ENCODE measurements around the gene INS.

The INS gene

DNA sequence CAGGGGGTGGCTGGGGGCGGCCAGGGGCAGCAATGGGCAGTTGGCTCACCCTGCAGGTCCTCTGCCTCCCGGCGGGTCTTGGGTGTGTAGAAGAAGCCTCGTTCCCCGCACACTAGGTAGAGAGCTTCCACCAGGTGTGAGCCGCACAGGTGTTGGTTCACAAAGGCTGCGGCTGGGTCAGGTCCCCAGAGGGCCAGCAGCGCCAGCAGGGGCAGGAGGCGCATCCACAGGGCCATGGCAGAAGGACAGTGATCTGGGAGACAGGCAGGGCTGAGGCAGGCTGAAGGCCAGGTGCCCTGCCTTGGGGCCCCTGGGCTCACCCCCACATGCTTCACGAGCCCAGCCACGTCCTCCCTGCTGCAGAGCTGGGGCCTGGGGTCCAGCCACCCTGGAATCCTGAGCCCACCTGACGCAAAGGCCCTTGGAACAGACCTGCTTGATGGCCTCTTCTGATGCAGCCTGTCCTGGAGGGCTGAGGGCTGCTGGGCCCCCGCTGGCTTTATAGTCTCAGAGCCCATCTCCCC lies at the start of gene INS:
INS (minus strand) TSS at position 474 of the 524 bp plus-strand sequence; CDS start at position 236, 238 bp downstream.
- no peak for FAIRE-seq

DNA sequence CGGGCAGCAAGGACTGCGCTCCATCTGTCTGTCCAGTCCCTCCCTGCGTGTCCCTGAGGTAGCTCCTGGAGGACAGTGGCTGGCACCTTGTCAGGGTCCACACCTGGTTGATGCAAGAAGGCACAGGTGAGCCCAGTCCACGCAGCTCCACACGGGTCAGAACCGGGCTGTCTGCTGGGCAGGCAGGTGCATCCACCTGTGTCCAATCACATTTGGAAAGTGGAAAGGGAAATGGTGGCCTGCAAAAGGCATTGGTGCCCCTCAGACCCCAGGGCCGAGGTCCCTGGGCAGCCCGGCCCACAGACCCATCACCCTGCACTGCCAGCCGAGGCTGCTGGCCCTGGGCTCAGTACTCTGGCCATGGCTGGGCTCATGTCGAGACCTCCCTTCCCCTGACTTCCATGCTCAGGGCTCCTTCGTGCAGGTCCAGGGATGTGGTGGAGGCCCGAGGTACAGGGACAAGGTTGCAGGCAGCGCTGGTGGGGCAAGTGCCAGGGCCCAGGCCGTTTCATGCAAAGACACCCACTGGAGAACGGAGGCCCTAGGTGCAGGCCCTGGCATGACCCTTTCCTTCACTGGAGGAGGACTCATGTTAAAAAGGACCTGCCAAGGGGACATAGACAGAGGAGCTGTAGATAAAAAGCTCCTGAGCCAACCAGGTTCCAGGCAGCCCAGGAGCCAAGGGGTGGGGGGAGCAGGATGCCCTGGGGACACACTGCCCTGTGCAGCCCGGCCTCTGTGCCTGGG lies 49.5 kb upstream of the INS start:
- FAIRE-seq: no peak

DNA sequence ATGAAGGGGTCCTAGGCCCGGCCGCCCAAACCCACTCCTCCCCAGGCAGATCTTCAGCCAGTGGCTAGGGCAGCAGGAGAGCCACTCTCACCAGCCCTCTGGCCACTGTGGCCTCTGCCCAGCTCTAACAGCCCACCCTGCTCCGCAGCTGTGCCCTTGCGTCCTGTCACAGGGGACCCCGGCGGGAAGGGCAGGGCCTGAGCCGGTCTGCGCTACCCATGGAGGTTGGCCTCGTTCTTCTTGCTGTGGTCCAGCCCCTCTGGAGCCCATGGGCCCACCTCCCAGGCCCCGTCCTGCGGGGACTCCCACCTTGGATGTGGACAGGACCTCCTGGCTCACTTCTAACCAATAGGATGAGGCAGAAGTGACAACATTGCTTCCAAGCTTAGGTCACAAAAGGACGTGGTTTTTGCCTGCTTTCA lies 48.9 kb upstream of the INS start:
- no peak for FAIRE-seq

DNA sequence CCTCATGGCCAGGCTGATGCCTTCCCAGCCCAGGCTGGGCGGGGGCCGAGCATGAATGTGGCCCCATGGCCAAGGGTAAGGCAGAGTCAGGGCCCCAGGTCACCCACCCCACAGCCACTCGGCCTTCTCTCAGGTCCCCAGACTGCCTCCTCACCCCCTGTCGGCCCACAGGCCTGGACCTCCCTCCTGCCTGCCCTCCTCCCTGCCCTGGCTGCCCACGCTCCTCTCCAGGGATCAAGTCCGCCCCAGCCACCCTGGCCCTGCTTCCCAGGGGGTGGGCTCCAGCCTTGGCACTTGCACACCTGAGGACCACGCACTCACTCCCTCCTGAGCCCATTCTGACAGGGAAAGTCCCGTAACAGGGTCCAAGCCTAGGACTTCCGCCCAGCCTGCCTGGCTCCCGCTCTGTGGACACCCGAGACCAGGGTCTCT lies 48.4 kb upstream of the INS start:
- no peak for FAIRE-seq

DNA sequence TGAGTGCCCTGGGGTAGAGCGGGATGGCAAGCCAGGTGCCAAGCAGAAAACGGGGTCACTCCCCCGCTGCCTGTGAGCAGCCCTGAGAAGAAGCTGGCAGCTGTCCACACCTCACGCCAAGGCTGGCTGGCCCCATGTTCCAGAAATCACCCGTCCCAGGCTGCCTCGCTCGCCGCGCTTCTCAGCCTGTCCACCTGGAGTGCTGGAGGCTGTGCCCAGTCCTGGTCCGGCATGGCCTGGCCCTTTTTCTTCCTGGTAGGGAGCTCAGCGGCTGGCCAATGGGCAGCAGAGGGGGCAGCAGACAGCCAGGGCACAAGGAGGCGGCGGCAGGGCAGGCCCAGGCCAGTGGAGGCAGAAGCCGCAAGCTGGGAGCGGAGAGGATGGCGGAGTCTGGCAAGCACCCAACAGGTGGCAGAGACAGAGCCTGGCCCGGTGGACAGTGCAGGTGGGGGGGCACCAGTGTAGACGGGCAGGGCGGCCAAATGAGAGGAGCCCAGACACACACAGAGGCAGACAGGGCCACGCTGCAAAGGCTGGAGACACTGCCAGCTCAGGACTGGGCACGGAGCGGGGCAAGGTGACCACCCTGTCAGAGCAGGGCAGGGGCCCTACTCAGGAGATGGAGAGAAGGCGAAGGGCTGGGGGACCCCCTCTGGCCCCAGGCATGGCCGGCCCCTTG lies 47.8 kb upstream of the INS start:
- FAIRE-seq: no peak

DNA sequence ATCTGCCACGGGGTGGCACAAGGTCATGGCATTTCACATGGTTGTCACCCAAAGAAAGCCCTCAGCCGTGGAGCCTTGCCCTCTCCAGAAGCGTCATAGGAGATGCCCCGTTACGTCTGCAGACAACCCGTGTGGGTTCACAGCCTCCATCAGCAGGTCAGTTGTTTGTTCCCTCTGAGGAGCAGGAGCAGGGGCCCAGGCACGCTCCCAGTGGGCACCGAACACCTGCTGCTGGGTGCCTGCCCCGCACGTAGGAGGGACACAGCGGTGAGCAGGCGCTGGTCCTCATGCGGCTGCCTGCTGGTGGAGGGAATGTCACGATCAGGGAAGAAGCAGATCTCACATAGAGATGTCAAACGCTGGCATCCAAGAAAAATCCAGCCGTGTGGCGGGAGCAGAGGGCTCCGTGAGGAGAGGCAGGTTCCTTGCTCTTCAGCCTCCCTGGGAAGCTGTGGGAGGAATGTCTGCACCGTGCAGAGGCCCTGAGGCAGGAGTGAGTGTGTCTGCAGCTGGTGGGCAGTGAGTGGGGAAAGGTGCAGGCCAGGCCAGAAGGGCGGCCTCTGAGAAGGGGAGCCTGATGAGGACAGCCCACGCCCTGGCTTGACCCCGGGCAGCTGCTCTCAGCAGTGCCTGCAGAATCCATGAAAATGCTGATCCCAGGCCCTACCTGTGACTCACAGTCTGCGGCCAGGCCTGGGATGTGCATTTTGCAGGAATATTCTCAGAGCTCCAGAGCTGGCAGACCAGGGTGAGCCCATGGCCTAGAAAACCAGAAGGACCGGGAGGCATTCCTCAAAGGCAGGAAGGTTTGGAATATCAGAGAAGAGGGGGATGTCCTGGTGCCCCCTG lies 47.0 kb upstream of the INS start:
- FAIRE-seq: no peak

DNA sequence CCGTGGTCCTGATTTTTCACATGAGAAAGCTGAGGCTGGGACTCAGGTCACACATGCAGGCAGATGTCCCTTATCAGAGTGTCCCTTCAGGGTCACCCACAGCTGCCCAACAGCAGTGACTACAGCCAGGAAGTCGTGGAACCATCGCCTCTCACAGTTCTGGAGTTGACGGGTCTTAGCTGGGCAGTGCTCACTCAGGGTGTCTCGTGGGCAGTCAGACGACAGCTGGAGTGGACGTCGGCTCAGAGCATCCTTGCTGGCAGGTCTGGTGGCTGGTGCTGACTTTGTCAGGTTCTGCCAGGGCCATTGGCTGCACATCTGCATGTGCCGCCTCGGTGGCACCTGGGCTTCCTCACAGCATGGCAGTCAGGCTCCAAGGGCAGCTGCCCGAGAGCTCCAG lies 46.2 kb upstream of the INS start:
- no peak for FAIRE-seq

DNA sequence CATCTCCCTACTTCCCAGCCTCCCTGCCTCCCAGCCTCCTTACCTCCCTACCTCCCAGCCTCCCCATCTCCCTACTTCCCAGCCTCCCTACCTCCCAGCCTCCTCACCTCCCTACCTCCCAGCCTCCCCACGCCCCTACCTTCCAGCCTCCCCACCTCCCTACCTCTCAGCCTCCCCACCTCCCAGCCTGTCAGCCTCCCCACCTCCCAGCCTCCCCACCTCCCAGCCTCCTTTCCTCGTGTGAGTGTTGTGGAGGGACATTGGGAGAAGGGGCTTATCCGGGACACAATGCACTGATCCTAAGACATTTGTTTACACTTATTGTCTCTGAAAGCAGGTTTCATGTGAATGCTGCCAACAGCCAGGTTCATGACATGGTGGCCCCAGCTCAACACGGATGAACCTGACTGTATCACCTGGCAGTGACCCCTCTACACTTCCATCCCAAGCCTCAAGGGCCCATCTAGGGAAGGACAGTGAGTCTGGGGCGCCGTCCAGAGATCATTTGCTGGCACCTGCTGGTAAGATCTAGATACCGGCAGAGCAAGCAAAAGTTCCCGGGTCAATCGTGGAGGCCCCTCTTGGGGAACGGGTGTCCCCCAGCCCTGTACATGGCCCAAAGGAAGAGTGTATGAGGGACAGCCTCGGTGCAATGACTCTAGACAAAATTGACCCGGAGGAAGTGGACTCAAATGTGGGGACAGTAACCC lies 45.1 kb upstream of the INS start:
- FAIRE-seq: no peak

DNA sequence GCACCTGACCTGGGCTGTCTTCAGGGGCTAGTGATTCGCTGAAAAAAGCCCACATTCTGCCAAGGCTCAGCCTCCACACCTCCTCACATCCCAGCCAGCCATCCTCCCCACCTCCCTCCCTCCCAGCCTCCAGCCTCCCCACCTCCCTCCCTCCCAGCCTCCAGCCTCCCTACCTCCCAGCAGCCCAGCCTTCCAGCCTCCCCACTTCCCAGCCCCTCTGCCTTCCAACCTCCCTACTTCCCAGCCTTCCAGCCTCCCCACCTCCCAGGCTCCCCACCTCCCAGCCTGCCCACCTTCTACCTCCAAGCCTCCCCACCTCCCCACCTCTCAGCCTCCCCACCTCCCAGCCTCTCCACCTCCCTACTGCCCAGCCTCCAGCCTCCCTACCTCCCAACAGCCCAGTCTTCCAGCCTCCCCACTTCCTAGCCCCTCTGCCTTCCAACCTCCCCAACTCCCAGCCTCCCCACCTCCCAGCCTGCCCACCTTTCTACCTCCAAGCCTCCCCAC lies 44.3 kb upstream of the INS start:
- no peak for FAIRE-seq

DNA sequence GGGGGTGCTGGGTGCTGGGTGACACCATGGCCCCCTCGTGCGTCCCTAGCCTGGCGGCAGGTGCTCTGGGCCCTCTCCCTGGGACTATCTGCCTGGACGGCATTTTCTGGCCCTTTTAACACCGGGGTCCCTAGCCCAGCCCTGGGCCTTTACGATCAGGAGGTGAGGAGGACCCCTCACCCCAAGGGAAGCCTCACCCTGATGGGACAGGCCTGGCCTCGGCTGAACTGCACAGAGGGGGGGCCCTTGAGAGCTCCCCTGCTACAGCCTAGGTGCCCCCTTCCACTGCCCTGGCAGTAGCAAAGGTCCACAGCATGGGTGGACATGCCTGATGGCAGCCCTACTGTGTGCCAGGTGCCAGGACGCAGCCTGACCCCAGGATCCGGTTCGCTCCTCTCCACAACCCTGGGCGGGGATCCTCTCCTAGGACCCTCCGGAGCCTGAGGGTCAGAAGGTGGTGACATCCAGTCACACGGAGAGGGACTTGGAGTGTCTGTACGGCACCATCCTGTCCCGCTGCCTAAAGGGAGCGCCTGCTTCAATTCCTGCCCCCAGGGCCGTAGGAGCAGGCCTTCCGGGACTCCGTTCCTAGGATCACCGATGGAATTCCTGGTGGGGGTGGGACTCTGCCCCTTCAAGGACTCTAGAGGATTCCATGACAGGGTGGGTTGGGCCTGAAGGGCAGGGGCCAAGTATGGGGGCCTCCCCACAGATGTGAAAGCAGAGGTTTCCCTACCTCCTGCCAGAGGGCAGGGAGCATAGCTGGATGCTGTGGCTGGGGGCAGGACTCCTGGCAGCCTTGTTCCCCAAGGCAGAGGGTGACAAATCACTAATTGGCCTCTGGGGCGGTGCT lies 43.6 kb upstream of the INS start:
- FAIRE-seq: no peak

DNA sequence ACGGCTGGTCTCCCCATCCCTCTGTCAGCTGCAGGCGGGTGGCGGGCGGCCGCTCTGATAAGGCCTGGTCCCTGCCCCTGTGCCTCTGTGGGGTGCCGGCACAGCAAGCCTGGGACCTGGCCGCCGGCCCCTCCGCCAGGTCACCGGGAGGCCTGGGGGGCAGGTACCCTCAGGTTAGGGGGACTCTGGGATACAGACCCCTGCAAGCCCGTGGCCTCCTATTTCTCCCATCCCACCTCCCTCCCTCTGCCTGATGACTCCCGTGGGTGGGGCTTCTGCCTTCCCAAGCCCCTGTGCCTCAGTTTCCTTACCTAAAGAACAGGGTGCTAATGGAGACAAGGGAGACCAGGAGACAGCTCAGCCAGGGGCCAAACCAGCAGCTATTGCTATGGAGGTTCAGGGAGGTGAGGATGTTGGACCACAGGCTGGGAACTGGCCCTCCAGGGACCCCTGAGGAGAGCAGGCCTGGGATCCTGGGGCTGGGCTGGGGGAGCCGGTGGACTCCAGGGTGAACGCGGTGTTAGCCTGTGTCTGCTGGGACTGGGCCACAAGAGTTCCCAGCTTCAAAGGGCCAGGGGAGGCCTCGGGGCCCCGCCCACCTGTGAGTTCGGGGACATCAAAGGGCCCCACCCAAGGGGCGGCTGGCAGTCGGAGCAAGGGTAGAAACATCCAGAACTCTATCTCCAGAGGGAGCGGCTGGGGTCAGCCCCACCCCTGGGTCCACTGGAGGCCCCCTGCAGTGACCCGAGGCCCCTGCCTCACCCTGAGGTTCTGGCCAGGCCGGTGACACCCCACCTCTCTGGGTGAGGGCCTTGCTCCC lies 42.6 kb upstream of the INS start:
- no peak for FAIRE-seq

DNA sequence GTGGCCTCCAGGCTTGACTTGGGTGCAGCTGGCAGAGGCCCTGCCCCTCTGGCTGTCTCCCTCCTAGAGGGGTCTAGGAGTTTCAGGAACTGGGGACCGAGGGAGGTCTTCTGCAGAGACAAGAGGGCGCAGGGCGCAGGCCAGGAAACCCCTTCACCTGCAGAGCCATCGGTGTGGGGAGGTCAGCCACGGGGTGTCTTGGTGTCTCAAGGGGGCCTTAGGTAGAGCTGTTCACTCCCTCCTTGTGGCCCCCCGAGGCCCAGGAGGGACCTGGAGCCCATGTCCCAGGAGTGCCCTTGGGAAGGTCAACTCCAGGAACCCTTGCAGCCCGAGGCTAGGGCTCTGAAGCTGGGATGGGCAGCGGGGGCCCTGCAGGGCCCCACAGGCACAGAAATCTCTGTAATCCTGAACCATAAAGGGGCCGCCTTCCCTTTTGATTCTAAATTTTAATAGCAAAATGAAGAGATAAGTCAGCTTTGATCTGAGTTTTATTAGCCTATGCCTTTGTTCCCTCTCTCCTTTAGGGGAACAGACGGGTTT lies 42.0 kb upstream of the INS start:
- FAIRE-seq: no peak

DNA sequence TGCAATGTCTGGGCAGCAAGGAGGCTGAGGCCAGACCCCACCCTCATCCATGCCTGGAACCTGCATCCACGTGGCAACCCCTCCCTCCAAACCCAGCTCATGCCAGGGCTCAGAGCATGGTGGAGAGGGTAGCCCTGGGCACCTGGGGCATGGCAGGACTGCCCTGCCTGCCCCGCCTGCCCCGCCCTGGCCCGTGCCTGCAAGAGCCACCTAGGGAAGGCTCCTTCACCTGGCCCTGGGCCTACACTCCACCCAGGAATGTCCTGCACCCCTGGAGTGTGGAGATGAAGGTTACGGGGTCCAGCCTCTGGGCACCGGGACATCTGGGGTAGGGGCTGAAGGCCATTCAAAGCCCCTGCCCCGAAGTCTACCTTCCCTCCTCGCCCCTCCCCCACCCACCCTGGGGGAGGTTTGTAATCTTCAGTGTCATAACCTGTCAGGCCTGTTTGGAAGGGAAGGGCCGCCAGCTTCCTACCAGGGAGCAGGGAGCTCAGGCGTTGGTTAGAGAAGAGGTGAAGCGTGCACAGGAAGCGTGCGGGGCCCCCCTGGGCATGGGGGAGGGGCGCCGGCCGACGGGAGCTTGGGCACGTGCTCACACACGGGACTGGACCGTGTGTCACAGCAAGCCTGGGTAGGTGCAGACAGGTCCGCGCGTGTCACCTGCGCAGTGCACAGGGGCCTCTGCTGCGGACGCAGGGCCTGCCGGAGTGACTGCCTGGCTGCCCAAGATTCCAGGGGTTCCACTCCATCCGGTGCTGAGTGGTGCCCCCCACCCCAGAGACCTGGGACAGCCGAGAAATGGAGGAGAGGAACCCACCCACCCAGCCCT lies 41.3 kb upstream of the INS start:
- no peak for FAIRE-seq

DNA sequence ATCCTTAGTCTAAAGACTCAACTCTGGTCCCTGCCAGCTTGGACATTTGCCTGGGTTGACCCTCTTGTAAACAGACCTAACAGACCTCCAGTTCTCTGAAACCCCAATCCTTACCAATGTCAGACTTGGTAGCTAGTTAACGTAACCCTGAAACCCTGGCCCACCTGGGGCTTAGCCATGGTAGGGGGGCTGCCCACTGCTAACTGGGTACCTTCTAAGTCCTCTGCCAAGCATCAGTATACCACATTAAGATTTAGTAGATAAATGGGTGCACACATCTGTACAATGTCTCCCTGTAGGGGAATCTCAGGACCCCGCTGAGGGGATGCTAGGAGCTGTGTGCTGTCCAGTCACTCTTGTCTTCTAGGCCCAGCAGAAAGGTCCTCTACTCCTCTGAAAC lies 40.5 kb upstream of the INS start:
- no peak for FAIRE-seq

DNA sequence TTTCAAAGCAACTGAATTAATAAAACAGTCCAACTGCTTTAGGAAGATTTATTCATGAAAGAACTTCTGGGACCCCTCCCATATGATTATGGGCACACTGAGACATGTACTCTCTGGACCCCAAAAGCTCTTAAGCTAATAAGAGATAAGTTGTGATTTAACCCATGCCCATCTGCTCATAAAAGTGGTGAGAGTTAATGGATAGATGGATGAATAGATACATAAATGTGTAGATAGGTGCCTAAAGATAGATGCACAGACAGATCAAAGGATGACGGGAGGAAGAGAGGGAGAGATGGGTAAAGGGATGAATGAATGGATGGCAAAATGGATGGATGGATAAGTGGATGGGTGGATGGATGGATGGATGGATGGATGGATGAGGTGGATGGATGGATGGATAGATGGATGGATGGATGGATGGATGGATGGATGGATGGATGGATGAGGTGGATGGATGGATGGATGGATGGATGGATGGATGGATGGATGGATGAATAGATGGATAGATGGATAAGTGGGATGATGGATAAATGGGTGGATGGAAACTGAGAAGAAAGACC lies 40.0 kb upstream of the INS start:
- FAIRE-seq: no peak

DNA sequence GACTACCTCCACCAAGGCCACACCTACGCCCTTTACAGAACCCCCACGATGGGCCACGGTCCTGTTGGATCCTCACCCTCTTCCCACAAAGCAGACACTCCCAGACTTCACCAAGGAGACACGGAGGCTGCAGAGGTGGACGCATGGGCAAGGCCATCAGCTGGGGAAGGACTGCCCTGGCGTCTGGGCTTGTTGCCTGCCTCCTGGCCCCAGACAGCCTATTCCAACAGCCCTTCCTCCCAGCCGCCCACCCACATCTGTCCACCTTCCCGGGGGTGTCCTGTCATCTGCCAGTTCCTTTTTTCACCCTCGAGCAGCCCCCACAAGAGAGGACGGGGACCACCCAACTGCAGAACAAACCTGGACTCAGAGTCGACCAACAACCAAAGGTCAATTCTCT lies 39.5 kb upstream of the INS start:
- no peak for FAIRE-seq

DNA sequence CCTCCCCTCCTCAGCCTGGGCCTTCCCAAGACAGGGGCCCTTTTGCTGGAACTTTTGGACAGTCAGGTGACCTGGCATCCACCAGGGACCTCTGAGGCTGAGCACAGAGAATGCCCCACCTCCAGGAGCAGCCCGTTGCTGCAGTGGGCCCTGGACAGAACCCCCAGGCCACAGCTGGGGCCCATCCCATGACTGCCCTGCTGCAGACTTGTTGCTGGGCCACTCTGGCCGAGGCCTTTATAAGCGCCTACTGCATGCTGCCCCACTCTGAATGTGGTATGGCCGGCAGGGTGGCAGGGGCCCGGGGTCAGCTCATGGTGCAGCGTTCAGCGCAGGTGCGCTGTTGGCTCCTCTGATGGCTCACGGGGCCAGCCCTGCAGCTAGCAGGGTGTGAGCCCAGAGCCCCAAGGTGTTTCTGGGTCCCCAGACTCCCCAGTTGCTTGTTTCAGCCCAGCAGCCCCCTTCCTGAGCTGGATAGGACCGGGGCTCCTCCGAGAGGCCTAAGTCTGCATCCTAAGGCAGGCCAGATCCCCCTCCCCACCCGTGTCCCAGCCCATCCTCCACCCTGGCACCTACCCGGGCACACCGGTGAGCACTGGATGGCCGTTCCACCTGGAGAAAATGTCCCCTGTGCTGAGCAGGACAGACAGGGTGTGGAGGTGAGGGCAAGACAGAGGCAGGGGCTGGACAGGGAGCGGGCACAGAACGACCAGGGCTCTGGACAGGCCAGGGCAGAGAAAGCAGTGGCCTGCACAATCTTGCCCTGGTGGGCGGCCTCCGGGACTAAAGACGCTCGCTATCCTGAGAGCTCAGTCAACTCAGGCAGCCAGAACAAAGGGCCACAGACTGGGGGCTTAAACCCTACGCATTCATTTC lies 38.7 kb upstream of the INS start:
- FAIRE-seq: no peak

Data from G401.6 (cell line).